ENCODE measurements around the gene MED29. TPM values are rescaled to one million over a fixed set of nuclear protein-coding genes. Genes with fewer than 3 reads are reported as not detected.

MED29 gene
- total RNA-seq, 1 experiment from 2014 or later = 47.3 TPM

DNA sequence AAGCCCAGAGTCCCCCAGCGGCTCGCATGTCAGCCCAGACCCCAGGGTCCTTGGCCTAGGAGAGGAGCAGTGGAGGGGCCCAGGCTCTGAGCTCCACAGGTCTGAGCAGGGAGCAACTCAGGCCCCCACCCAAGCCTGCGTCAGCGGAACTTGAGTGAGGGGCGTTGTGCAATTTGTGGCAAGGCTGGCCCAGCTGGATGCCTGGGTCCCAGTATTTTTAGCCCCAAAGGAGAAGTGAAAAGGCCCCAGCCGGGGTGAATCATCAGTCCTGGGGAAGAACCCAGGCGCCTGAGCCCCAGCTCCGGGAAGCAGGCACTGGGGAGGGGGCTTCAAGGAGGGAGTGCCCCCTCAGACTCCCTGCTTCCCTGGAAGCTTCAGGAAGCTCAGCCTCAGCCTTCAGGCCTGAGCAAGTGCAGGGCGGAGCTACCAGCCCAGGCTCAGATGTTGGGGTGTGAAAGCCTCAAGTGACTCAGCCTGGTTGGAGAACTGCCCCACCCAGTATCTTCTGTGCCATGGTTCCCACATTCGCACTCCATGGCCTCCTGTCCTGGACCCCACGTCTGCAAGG is 7.2 kb downstream of the MED29 start:
- peak; percentile 81 for DNase-seq (ENCODE audit: low read depth)

DNA sequence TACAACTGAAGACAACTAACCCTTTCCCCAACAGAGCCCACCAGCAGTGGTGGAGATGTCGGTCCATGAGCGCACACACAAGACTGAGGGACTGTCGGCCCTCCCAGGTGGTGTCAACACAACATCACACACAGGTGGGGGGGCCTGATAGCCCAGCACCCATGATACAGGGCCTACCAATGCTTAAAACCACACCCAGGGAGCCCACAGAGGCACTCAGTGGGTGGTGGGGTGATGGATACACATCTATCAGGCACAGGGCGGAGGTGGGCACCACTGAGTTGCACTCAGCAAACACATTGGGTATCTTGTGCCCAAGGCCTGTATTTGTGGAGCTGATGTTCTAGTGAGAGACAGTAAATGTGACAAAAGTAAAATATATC is 8.5 kb downstream of the MED29 start:
- DNase-seq (ENCODE audit: low read depth) = no peak

DNA sequence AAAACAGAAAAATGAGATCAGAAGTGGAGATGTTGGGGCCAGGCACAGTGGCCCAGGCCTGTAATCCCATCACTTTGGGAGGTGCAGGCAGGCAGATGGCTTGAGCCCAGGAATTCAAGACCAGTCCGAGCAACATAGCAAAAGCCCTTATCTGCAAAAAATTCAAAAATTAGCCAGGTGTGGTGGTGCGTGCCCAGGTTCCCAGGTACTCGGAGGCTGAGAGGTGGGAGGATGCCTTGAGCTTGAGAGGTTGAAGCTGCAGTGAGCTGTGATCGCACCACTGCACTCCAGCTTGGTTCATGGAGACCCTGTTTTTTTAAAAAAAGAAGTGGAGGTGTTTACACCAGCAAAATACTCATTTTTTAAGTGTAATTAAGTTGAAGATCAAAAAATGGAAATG is 8.9 kb downstream of the MED29 start:
- no peak for DNase-seq (ENCODE audit: low read depth)

DNA sequence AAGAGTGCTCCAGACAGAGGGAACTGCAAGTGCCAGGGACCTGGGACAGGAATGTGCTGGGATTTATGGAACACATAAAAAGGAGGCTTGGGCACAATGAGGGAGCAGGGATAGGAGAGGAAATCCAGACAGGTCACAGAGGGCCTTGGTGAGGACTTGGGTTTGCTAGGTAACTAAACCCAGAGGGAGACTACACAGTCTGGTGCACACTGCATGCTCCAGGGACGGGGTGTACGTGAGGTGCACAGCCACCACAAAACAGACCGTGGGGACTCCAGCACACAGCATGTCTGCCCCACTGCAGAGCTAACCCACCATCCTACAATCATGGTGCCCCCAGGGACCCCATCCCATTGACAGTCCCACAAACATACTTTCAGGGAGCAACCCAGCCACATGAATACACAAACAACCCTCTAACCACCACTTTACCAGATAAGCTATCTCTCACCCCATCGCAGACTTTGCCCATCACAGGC is 9.9 kb downstream of the MED29 start:
- DNase-seq (ENCODE audit: low read depth) = no peak

DNA sequence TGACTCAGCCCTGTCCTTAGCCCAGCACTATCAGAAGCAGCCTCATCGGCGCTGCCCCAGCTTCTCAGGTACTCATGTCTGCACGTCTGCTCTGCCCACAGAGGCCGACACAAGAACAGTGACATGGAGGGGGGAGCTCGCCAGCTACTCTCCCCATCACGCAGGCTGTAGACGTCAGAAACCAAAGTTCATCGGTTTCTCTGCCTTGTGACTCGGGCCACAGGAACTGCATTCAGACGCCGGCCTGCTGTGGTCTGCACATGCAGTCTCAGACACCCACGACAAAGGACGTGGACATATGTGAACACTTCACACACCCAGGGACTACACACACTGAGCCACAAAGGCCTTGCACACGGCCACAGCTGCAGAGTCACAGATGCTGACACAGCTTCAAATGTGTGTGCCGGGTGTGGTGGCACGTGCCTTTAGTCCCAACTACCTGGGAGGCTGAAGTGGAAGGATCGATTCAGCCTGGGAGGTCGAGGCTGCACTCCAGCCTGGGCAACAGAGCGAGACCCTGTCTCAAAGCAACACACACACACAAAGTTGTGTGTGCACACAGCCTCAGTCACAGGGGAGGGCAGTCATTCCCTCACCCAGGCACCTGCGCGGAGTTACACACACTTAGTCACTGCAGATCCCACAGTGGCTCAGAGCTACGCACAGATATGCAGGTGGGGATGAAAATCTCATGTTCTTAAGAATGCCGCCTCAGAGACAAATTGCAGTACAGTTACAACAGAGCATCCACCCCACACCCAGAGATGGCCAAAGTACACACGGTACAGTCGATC is 10.6 kb downstream of the MED29 start:
- DNase-seq (ENCODE audit: low read depth) = peak; percentile 90

DNA sequence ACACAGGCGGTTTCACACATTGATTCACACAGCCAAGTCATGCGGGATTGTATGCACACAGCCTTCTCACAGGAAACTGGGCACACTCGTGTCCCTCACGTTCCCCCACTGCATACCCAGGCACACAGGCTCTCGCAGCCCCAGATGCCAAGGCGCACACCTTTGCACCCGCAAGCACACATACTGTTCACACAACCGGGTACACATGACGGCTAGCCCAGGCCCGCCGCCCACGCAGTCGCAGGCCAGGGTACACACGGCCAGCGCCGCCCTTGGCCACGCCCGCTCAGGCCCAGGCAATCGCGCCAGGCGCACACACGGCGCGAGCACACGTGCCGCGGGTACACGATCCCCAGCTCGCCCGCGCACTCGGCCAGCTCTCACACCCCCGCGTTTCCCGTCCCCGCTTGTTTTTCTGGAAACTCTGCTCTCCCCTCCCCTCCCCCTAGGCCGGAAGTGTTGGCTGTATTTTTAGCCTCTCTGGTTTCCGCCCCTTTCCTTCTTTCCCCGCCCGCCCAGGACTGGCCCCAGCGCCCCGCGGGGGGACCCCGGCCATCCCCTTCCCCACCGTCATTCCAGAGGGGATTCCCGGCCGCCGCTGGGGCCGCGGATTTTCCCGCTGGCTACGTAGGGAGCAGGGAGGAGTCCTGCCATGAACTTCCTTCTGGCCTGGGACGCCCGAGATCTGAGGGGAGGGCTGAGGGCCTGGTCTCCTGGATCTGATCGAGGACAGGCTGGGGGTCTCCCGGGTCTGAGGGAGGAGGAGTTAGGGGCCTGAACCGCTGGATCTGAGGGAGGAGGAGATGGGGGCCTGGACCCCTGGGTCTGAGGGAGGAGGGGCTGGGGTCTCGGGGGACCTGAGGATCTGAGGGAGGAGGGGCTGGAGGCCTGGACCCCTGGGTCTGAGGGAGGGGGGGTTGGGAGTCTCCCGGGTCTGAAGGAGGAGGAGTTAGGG is 11.4 kb downstream of the MED29 start:
- peak; percentile 91 for DNase-seq (ENCODE audit: low read depth)

DNA sequence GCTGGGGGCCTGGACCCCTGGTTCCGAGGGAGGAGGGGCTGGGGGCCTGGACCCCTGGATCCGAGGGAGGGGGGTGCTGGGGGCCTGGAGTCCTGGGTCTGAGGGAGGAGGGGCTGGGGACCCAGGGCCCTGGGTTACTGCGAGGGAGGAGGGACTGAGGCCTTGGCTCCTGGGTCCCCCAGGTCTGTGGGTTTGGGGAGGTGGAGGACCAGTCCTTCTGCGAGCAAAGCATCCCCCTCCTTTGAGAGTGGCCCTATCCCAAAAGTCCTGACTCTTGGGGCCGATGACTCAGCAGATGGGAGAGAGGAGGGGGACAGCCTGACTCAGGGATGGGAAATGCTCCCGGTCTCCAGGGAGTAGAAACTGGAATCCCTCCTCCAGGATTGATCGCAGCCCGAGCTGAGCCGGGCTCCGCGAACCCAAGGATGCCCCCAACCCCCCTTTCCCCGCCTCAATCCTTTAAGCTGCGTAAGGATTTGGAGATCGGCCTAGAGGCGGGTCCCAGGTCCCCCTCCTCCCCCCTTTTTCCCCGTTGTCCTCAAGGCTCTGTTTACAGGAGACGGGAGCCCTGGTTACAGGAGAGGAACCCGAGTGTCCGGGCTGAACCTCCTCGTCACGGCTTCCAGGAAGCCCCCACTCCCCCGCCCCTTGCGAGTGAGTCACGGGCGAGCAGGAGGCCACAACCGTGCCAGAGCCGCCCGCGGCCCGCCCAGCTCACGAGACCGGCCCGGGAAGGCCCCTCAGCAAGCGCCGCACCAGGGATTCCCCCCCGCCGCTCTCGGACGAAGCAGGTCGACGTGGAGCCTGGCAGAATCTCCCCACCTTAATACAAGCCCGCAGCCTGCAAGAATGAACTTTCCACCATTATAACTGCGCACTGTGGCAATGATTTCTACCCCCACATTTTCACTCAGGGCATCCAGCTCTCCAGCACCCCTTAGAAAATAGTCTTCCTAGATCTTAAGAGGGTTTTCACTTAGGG is 12.4 kb downstream of the MED29 start:
- DNase-seq (ENCODE audit: low read depth) = peak; percentile 99

DNA sequence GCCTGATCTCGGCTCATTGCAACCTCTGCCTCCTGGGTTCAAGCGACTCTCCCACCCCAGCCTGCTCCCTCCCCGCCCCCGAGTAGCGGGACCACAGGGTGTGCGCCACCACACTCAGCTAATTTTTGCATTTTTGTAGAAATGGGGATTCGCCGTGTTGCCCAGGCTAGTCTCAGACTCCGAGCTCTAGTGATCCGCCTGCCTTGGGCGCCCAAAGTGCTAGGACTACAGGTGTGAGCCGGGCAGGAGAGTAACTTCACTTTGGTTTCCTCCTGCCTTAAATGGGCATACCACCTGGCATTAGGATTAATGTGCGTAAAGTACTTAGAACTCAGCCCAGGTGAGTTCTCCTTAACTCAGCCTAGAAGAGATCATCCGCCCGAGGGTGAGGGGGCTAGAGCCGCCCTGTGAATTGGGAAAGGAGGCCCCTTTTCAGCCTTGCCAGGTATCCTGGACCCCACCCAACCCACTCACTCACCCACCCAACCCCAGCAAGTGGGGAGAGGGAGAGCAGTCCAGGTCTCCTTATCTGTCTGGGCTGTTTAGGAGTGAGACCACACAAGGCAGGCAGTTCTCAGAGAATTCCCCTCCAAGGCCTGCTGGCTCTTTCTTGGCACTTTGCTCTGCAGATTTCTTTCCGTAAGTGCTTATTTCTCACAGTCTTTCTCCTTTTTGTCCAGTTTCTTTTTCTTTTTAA is 14.2 kb downstream of the MED29 start:
- no peak for DNase-seq (ENCODE audit: low read depth)

DNA sequence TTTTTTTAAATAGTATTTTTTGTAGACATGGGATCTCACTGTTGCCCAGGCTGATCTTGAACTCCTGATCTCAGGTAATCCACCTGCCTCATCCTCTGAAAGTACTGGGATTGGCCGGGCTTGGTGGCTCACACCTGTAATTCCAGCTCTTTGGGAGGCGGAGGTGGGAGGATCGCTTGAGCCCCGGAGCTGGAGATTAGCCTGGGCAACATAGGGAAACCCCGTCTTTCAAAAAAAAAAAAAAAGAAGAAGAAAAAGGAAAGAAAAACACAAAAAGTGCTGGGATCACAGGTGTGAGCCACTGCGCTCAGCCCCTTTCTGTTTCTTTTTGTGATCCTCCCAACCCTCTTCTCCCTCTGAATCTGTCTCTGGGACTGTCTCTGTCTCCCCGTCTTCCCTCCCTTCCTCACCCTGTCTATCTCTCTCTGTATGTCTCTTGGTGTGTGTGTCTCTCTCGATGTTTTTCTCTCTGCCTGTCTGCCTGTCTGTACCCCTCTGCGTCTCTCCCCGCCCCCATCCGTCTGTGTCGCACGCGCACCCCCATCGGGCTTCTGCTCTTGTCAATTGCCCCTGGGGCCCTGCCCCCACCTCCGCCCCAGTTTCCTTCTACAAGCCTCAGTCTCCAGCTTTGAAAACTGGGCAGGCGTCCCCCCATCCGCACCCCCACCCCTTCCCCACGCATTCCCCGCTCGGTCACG is 14.9 kb downstream of the MED29 start:
- no peak for DNase-seq (ENCODE audit: low read depth)

DNA sequence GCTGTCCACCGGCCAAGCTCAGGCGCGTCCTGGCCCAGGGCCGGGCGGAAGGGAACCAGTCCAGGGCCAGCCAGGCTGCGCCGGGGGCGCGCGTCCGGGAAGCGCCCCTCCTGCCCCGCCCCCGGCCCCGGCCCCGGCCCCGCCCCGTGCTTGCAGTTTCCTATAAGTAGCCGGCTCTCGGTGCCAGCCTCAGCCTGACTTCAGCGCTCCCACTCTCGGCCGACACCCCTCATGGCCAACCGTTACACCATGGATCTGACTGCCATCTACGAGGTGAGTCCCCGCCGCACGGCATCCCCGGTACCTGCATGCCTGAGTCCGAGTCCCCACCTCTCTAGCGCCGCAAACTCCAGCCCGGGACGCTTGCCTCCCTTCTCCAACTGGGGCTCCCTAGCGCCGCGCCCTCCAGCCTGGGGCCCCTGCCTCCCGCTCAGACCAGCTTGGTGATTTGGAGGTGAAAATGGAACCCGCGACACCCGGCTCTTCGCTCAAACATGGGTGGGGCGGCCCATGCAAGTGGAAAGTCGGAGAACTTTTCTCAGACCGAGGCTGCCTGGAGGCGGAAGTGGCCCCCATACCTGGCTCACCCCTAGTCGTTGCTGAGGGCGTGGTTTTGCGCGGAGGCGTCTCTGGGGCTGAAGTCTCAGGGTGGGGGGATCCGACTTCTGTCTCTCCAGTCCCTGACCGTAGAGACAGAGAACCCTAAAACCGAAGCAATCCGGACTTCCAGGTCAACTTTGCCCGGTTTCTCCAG is 15.7 kb downstream of the MED29 start, which contains the start of gene ZFP36:
ZFP36 (plus strand) TSS at position 192 of the 754 bp plus-strand sequence; CDS start at position 250, 58 bp downstream.
- DNase-seq (ENCODE audit: low read depth) = peak; percentile 83

DNA sequence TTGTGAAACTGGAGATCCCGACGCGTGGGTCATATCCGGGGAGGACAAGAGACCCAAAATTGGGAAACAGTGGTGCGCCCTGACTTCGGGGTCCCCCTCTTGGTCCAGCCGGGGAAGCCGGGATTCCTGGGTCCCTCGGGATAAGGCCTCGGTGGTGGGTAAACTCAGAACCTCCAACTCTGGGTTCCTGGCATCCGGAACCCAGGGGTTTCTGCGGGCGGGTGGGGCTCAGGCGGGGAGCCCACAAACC is 16.2 kb downstream of the MED29 start:
- no peak for DNase-seq (ENCODE audit: low read depth)

DNA sequence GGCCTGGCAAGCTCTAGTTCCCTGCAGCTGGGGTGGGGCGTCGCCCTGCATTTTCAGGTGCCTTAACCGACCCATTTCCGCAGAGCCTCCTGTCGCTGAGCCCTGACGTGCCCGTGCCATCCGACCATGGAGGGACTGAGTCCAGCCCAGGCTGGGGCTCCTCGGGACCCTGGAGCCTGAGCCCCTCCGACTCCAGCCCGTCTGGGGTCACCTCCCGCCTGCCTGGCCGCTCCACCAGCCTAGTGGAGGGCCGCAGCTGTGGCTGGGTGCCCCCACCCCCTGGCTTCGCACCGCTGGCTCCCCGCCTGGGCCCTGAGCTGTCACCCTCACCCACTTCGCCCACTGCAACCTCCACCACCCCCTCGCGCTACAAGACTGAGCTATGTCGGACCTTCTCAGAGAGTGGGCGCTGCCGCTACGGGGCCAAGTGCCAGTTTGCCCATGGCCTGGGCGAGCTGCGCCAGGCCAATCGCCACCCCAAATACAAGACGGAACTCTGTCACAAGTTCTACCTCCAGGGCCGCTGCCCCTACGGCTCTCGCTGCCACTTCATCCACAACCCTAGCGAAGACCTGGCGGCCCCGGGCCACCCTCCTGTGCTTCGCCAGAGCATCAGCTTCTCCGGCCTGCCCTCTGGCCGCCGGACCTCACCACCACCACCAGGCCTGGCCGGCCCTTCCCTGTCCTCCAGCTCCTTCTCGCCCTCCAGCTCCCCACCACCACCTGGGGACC is 16.6 kb downstream of the MED29 start:
- DNase-seq (ENCODE audit: low read depth) = no peak

DNA sequence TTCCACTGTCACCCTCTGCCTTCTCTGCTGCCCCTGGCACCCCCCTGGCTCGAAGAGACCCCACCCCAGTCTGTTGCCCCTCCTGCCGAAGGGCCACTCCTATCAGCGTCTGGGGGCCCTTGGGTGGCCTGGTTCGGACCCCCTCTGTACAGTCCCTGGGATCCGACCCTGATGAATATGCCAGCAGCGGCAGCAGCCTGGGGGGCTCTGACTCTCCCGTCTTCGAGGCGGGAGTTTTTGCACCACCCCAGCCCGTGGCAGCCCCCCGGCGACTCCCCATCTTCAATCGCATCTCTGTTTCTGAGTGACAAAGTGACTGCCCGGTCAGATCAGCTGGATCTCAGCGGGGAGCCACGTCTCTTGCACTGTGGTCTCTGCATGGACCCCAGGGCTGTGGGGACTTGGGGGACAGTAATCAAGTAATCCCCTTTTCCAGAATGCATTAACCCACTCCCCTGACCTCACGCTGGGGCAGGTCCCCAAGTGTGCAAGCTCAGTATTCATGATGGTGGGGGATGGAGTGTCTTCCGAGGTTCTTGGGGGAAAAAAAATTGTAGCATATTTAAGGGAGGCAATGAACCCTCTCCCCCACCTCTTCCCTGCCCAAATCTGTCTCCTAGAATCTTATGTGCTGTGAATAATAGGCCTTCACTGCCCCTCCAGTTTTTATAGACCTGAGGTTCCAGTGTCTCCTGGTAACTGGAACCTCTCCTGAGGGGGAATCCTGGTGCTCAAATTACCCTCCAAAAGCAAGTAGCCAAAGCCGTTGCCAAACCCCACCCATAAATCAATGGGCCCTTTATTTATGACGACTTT is 17.4 kb downstream of the MED29 start:
- DNase-seq (ENCODE audit: low read depth) = peak; percentile 66

DNA sequence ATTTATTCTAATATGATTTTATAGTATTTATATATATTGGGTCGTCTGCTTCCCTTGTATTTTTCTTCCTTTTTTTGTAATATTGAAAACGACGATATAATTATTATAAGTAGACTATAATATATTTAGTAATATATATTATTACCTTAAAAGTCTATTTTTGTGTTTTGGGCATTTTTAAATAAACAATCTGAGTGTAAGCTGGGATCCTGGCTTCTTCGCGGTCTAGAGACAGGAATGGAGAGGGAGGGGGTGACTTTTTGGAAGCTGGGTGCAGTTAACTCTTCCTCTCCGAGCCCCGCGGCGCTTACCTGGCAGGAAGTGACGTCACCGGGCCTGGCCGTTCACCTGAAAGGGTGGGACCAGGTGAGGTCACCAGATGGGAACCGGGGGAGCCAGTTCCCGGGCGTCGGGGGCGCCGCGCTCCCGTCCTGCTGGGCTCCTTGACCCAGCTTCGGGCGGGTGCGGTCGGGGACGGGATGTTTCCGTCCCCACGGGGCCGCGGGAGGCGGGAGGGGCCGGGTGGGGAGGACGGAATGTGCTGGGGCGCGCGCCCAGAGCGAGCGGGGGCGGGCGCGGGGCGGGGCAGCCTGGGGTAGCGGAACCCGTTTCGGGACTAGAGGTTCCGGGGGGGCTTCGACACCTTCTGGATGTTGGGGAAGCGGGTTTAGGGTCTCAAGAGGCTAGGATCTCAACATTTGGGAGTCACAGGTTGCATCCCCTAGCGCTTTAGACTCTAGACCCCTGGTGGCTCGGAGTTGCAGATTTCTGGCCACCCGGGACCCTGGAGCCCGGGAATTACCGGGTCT is 18.2 kb downstream of the MED29 start:
- peak; percentile 76 for DNase-seq (ENCODE audit: low read depth)

DNA sequence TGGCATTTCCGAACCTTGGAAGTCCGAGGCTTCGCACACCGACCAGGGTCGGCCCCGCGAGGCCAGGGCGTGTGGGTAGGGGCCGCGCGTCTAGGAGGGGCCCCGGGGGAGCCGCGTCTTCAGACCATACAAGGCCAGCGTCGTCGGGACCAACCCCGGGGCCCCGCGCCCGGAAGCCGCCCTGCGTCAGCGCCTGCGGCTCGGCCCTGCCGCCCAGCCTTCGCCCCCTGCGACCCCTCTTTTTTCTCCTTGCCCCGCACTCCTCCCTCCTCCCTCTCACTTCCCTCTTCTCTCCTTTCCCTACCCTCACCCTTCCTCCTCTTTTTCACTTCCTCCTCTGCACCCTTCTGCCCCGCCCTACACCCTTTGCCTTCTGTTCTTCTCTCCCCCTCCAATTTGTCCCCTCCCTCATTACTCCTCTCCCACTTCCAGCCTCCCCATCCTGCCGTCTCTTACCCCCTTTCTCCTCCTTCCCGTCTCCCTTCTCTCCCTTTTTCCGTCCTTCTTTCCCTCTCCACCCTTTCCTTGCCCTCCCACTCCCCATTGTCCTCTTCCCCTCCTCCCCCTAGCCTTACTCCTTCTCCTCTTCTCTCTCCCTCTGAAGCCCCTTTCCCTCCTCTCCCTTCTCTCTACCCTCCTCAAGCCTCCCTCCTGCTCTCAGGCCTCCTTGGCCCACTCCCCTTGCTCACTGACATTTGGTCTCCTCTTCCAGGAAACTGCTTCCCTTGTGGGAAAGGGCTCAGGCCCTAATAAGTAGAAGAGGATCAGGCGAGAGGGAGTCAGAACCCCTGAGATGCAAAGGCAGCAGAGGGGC is 19.0 kb downstream of the MED29 start:
- DNase-seq (ENCODE audit: low read depth) = peak; percentile 60

DNA sequence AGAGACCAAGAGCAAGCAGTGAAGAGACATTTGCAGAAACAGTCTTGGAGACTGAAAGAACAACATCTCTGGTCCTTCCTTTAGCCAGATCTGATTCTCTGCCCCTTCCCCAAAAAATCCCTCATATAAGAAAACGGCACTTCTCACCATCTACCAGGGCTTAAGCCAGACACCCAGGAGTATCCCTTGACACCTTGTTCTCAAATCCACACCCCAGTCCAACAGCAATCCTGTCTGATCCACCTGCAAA is 19.6 kb downstream of the MED29 start:
- no peak for DNase-seq (ENCODE audit: low read depth)

Measured in M059J (cell line).